Measurements from ENCODE around the gene GRSF1.

DNA sequence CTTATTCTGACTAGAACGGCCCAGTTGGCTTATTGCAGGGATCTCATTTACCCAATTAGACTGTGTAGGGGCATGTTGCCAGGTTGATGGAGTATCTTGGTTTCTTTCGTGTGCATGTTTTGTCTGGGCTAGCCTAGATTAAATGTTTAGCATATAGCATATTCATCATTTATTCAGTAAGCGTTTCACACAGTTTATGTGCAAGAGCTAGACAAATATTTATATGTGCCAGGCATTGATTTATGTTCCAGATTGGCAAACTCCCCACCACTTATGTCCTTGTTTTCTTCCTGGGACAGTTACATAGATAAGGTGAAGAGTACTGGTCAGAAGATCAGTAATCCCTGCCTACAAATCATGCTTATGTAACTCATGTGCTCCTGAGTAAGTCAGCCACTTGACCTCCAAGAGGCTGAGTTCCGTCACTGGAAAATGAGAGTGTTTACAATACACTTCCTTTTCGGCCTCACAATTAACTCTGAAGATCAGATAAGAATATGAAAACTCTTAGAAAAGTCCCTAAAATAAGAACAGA is 60.7 kb downstream of the GRSF1 start:
- TF ChIP-seq, protein P1, sequence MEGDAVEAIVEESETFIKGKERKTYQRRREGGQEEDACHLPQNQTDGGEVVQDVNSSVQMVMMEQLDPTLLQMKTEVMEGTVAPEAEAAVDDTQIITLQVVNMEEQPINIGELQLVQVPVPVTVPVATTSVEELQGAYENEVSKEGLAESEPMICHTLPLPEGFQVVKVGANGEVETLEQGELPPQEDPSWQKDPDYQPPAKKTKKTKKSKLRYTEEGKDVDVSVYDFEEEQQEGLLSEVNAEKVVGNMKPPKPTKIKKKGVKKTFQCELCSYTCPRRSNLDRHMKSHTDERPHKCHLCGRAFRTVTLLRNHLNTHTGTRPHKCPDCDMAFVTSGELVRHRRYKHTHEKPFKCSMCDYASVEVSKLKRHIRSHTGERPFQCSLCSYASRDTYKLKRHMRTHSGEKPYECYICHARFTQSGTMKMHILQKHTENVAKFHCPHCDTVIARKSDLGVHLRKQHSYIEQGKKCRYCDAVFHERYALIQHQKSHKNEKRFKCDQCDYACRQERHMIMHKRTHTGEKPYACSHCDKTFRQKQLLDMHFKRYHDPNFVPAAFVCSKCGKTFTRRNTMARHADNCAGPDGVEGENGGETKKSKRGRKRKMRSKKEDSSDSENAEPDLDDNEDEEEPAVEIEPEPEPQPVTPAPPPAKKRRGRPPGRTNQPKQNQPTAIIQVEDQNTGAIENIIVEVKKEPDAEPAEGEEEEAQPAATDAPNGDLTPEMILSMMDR (IDR thresholded peaks at IDR 0.05; ENCODE audit: low read length): no peak
- TF ChIP-seq EZH2phosphoT487 (IDR thresholded peaks at IDR 0.05; ENCODE audit: low read length) (no peak), EZH2 (optimal IDR thresholded peaks at IDR 0.05; ENCODE audit: low read depth, low read length) (no peak)
